Lung (tissue), 12 donors: ENCODE results near the gene PRICKLE1. TPM values are rescaled to one million over a fixed set of nuclear protein-coding genes. Genes with fewer than 3 reads are reported as not detected.

Experiments
- ATAC-seq: fragments of 200-7000 bp; cut with Tn5 transposase; one replicate; pipeline ENCODE4 v1.9.1; 2020; ENCODE audit warnings: moderate number of reproducible peaks; ENCODE audit not compliant: insufficient read depth, low FRiP score
- DNase-seq, 3 donors: peaks; one replicate each; pipeline ENCODE4 v3.0.0-alpha.2; 2013 to 2017
- H3K27ac ChIP-seq, 2 donors: one replicate each; pipeline ENCODE4 v1.5.1; 2013; ENCODE audit warnings: mild to moderate bottlenecking in 2 of 2, moderate library complexity in 2 of 2, control low read depth in 1 of 2, inconsistent platforms in 1 of 2, low read depth in 1 of 2, low read length in 1 of 2
- H3K27me3 ChIP-seq, 3 donors: one replicate each; pipeline ENCODE4 v1.5.1; 2013; ENCODE audit warnings: low read length in 2 of 3; ENCODE audit not compliant: control insufficient read depth in 3 of 3, insufficient read depth in 3 of 3
- H3K36me3 ChIP-seq, 4 donors: one replicate each; pipeline ENCODE4 v1.5.1; 2013; ENCODE audit warnings: low read length in 4 of 4, mild to moderate bottlenecking in 1 of 4, moderate library complexity in 1 of 4; ENCODE audit not compliant: control insufficient read depth in 4 of 4, insufficient read depth in 4 of 4
- H3K4me1 ChIP-seq, 5 donors: one replicate each; pipeline ENCODE4 v1.5.1; 2013; ENCODE audit warnings: low read length in 5 of 5, mild to moderate bottlenecking in 2 of 5, moderate library complexity in 1 of 5; ENCODE audit not compliant: control insufficient read depth in 5 of 5, insufficient read depth in 5 of 5
- H3K4me3 ChIP-seq: one replicate; pipeline ENCODE4 v1.5.1; 2013; ENCODE audit warnings: mild to moderate bottlenecking, control low read depth, moderate library complexity
- H3K9ac ChIP-seq, 2 donors: one replicate each; pipeline ENCODE4 v1.5.1; 2013; ENCODE audit warnings: low read length in 2 of 2, control low read depth in 1 of 2; ENCODE audit not compliant: insufficient read depth in 1 of 2
- H3K9me3 ChIP-seq, 4 donors: one replicate each; pipeline ENCODE4 v1.5.1; 2013; ENCODE audit warnings: low read length in 3 of 4, mild to moderate bottlenecking in 1 of 4, moderate library complexity in 1 of 4; ENCODE audit not compliant: control insufficient read depth in 4 of 4, insufficient read depth in 3 of 4
- WGBS, 2 donors: extraction: QIAGEN DNeasy Blood & Tissue Kit; methylation state at CpG; one replicate each; pipeline ENCODE4 v1.1.7; 2013; 5-methylcytosine and 5-hydroxymethylcytosine counted together
- polyA plus RNA-seq, 2 donors: library from polyadenylated mRNA; stranded (reverse); fragments of 200-250 nt; gene quantifications; one replicate each; pipeline ENCODE4 v1.2.1, GENCODE V29; 2013
- total RNA-seq, 2 donors: library from RNA; depleted of rRNA in 1 of 2; stranded (reverse); fragments of >200 nt in 1 of 2; gene quantifications; one replicate each; pipeline ENCODE4 v1.2.1, GENCODE V29; 2014 to 2021
- TF ChIP-seq, protein P1 (sequence below): IDR thresholded peaks from 2 replicates; pipeline ENCODE4 v1.5.1; 2012; ENCODE audit warnings: mild to moderate bottlenecking; ENCODE audit errors: control extremely low read depth, extremely low read depth
- donor health status: control.
- donor health status: control.
- donor health status: Bipolar disorder and iron deficiency.
- donor health status: healthy.
- donor health status: DM: yes; HTN: yes; CAD: no.

The PRICKLE1 gene
- total and polyA plus RNA-seq, 4 donors = 2.1 to 60.1 (median 7.8) TPM

DNA sequence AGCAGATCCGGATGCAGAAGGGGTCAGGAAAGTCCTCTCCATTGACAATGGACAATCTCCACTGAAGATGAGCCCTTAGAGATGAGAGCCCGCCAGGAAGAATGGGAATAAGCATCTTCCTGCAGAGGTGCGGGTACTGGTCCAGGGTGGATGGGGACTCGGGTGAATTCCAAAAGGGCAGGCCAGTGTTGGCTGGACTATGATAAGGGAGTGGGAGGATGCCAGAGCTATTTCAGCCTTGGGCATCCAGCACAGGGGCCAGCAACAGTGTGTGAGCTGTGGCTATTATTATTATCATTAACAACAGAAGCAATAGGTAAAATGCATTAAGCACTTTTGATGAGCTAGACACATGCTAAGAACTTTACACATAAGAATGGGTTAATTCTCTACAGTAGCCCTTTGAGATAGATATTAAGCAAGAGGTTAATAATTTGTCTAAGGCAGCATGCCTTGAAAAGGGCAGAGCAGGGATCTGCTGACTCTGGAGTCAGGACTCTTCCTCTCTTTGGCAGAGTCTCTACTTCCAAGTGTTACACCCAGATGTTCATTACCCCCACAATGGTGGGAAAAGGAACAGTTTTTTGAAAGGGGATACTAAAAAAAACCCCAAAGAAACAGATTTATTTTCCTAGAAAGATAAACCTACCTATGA is 55.2 kb downstream of the PRICKLE1 start:
- ATAC-seq (no peak), DNase-seq (no peak)
- Histone ChIP-seq H3K27ac (no peak overlapping the region), H3K27me3 (no peaks in the 10 kb centered on the region), H3K4me3 (no peak overlapping the region), H3K9me3 (no peaks in the 10 kb centered on the region), H3K4me1 (peaks cover 0 to 6% (median 0%) of the 10 kb centered on the region in 5 donors), H3K9ac (no peak overlapping the region), H3K36me3 (no peaks in the 10 kb centered on the region)
- WGBS, 2 donors = 95 to 98% methylated on average over 4 of the region's 4 CpGs
- TF ChIP-seq, protein P1, sequence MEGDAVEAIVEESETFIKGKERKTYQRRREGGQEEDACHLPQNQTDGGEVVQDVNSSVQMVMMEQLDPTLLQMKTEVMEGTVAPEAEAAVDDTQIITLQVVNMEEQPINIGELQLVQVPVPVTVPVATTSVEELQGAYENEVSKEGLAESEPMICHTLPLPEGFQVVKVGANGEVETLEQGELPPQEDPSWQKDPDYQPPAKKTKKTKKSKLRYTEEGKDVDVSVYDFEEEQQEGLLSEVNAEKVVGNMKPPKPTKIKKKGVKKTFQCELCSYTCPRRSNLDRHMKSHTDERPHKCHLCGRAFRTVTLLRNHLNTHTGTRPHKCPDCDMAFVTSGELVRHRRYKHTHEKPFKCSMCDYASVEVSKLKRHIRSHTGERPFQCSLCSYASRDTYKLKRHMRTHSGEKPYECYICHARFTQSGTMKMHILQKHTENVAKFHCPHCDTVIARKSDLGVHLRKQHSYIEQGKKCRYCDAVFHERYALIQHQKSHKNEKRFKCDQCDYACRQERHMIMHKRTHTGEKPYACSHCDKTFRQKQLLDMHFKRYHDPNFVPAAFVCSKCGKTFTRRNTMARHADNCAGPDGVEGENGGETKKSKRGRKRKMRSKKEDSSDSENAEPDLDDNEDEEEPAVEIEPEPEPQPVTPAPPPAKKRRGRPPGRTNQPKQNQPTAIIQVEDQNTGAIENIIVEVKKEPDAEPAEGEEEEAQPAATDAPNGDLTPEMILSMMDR = no peak

GRCh38 chr12:42530284-42530683 is 59.3 kb downstream of the PRICKLE1 start:
- Histone ChIP-seq H3K4me3 (no peak overlapping the region), H3K4me1 (peaks cover 0 to 6% (median 0%) of the 10 kb centered on the region in 5 donors), H3K27ac (no peak overlapping the region), H3K9ac (no peak overlapping the region), H3K9me3 (no peaks in the 10 kb centered on the region), H3K27me3 (no peaks in the 10 kb centered on the region), H3K36me3 (no peaks in the 10 kb centered on the region)
- TF ChIP-seq, protein P1 = no peak
- no peak for ATAC-seq
- 90 to 95% methylated on average over 2 of the region's 2 CpGs for WGBS, 2 donors
- DNase-seq = no peak

GRCh38 chr12:42525444-42525843 is 64.1 kb downstream of the PRICKLE1 start:
- Histone ChIP-seq H3K9me3 (no peaks in the 10 kb centered on the region), H3K9ac (no peak overlapping the region), H3K27me3 (no peaks in the 10 kb centered on the region), H3K36me3 (no peaks in the 10 kb centered on the region), H3K27ac (no peak overlapping the region), H3K4me3 (no peak overlapping the region), H3K4me1 (peaks cover 0 to 3% (median 0%) of the 10 kb centered on the region in 5 donors)
- WGBS, 2 donors = 79 to 86% methylated on average over 1 of the region's 1 CpG
- TF ChIP-seq, protein P1 = no peak
- DNase-seq (no peak), ATAC-seq (no peak)

- peaks cover 0 to 3% (median 0%) of the 10 kb centered on the region in 5 donors for H3K4me1 ChIP-seq
- H3K27me3 ChIP-seq = no peaks in the 10 kb centered on the region
- 83% methylated on average over 5 of the region's 5 CpGs for WGBS, 2 donors
- no peak for DNase-seq
- H3K9me3 ChIP-seq = no peaks in the 10 kb centered on the region
- ATAC-seq = no peak
- H3K4me3 ChIP-seq = no peak overlapping the region
- H3K27ac ChIP-seq = no peak overlapping the region
- TF ChIP-seq, protein P1 = no peak
- H3K9ac ChIP-seq = no peak overlapping the region
- no peaks in the 10 kb centered on the region for H3K36me3 ChIP-seq
Measured at GRCh38 chr12:42524716-42525115, 64.8 kb downstream of the PRICKLE1 start.
